Muscle of leg (tissue), 11 donors: Measurements from ENCODE around the gene EDA. TPM values are rescaled to one million over a fixed set of nuclear protein-coding genes. Genes with fewer than 3 reads are reported as not detected.
"Not testable (repeated sequence)": the region's sequence is repeated elsewhere in the genome, so short reads cannot be mapped to it uniquely, and the experiment has no call there.

Experiments
- DNase-seq: peaks from one replicate; pipeline ENCODE4 v3.0.0; 2013
- H3K27ac ChIP-seq: one replicate; pipeline ENCODE4 v1.5.1; 2013; ENCODE audit warnings: mild to moderate bottlenecking, low read length, control low read depth
- H3K27me3 ChIP-seq: one replicate; pipeline ENCODE4 v1.6.1; 2013; ENCODE audit warnings: low read length; ENCODE audit not compliant: control insufficient read depth, insufficient read depth
- H3K36me3 ChIP-seq: one replicate; pipeline ENCODE4 v1.6.1; 2013; ENCODE audit warnings: low read length; ENCODE audit not compliant: control insufficient read depth, insufficient read depth
- H3K4me1 ChIP-seq: one replicate; pipeline ENCODE4 v1.6.1; 2013; ENCODE audit warnings: low read length; ENCODE audit not compliant: control insufficient read depth, insufficient read depth
- H3K4me3 ChIP-seq: one replicate; pipeline ENCODE4 v1.5.1; 2013; ENCODE audit warnings: low read length, control low read depth
- H3K9me3 ChIP-seq: replicated peaks from 2 replicates; pipeline ENCODE4 v1.6.1; 2013; ENCODE audit warnings: low read depth, low read length; ENCODE audit not compliant: control insufficient read depth
- WGBS: methylation state at CpG from one replicate; pipeline ENCODE4 v1.1.5; 2013; ENCODE audit warnings: missing lambda C conversion rate; ENCODE audit not compliant: insufficient coverage; 5-methylcytosine and 5-hydroxymethylcytosine counted together
- polyA plus RNA-seq, 8 donors: library from polyadenylated mRNA; unstranded; fragments of 120-200 nt; gene quantifications; one replicate each; pipeline versions ENCODE4 v1.2.1 to v1.2.3, GENCODE V29; 2013; ENCODE audit warnings: inconsistent platforms in 1 of 8, low replicate concordance in 1 of 8; ENCODE audit not compliant: insufficient read length in 8 of 8, insufficient read depth in 1 of 8
- total RNA-seq: library from RNA; stranded (reverse); fragments of 120-200 nt; gene quantifications from one replicate; pipeline ENCODE4 v1.2.4, GENCODE V29; 2013

The EDA gene
- total and polyA plus RNA-seq, 9 donors = 12.3 to 29.5 (median 23.8) TPM

- H3K27me3 ChIP-seq = peaks cover 2% of the 10 kb centered on the region
- H3K27ac ChIP-seq = no peak overlapping the region
- H3K9me3 ChIP-seq = no peaks in the 10 kb centered on the region
- no peaks in the 10 kb centered on the region for H3K4me1 ChIP-seq
- H3K36me3 ChIP-seq = no peaks in the 10 kb centered on the region
- no peak for DNase-seq
- H3K4me3 ChIP-seq = no peak overlapping the region
- WGBS = 95% methylated on average over 2 of the region's 3 CpGs
Observed at GRCh38 chrX:69795702-69796101, 179.8 kb downstream of the EDA start.

GRCh38 chrX:69807400-69807799 is 191.5 kb downstream of the EDA start:
- H3K27me3 ChIP-seq = no peaks in the 10 kb centered on the region
- WGBS = no CpG with 5 or more reads among the region's 1 CpG
- no peaks in the 10 kb centered on the region for H3K4me1 ChIP-seq
- no peak for DNase-seq
- no peak overlapping the region for H3K27ac ChIP-seq
- no peaks in the 10 kb centered on the region for H3K9me3 ChIP-seq
- no peaks in the 10 kb centered on the region for H3K36me3 ChIP-seq
- no peak overlapping the region for H3K4me3 ChIP-seq

- Histone ChIP-seq H3K4me1 (no peaks in the 10 kb centered on the region), H3K9me3 (no peaks in the 10 kb centered on the region), H3K27ac (no peak overlapping the region), H3K4me3 (no peak overlapping the region), H3K36me3 (no peaks in the 10 kb centered on the region), H3K27me3 (no peaks in the 10 kb centered on the region)
- no CpG with 5 or more reads among the region's 2 CpGs for WGBS
- DNase-seq = no peak
Observed at GRCh38 chrX:69808375-69808774, 192.5 kb downstream of the EDA start.

- peak; percentile 74 for DNase-seq
- H3K4me3 ChIP-seq = no peak overlapping the region
- H3K9me3 ChIP-seq = no peaks in the 10 kb centered on the region
- H3K4me1 ChIP-seq = peaks cover 9% of the 10 kb centered on the region
- no peaks in the 10 kb centered on the region for H3K36me3 ChIP-seq
- WGBS = no CpG with 5 or more reads among the region's 1 CpG
- no peak overlapping the region for H3K27ac ChIP-seq
- peaks cover 4% of the 10 kb centered on the region for H3K27me3 ChIP-seq
Observed at GRCh38 chrX:69813677-69814076, 197.8 kb downstream of the EDA start.

- H3K36me3 ChIP-seq = no peaks in the 10 kb centered on the region
- peak; percentile 35 for DNase-seq
- H3K4me1 ChIP-seq = peaks cover 9% of the 10 kb centered on the region
- peaks cover 4% of the 10 kb centered on the region for H3K27me3 ChIP-seq
- no peaks in the 10 kb centered on the region for H3K9me3 ChIP-seq
- no peak overlapping the region for H3K4me3 ChIP-seq
- no peak overlapping the region for H3K27ac ChIP-seq
- 90% methylated on average over 1 of the region's 4 CpGs for WGBS
Observed at GRCh38 chrX:69815063-69815462, 199.2 kb downstream of the EDA start.

GRCh38 chrX:69815519-69815918 is 199.6 kb downstream of the EDA start:
- H3K27me3 ChIP-seq = peaks cover 4% of the 10 kb centered on the region
- H3K36me3 ChIP-seq = no peaks in the 10 kb centered on the region
- H3K4me1 ChIP-seq = peaks cover 9% of the 10 kb centered on the region
- WGBS = 100% methylated on average over 1 of the region's 4 CpGs
- H3K4me3 ChIP-seq = no peak overlapping the region
- DNase-seq = no peak
- no peak overlapping the region for H3K27ac ChIP-seq
- no peaks in the 10 kb centered on the region for H3K9me3 ChIP-seq

- Histone ChIP-seq H3K27ac (no peak overlapping the region), H3K4me3 (no peak overlapping the region), H3K27me3 (peaks cover 4% of the 10 kb centered on the region), H3K9me3 (no peaks in the 10 kb centered on the region), H3K4me1 (no peaks in the 10 kb centered on the region), H3K36me3 (no peaks in the 10 kb centered on the region)
- peak; percentile 94 for DNase-seq
- no CpG with 5 or more reads among the region's 3 CpGs for WGBS
Observed at GRCh38 chrX:69844636-69845035, 228.7 kb downstream of the EDA start.

- not testable (repeated sequence) for H3K4me3 ChIP-seq
Observed at GRCh38 chrX:69859999-69860398, 244.1 kb downstream of the EDA start.

GRCh38 chrX:69876221-69876620 is 260.3 kb downstream of the EDA start:
- no peak for DNase-seq
- H3K36me3 ChIP-seq = no peaks in the 10 kb centered on the region
- H3K4me1 ChIP-seq = no peaks in the 10 kb centered on the region
- H3K27ac ChIP-seq = no peak overlapping the region
- H3K9me3 ChIP-seq = no peaks in the 10 kb centered on the region
- WGBS = no CpG with 5 or more reads among the region's 1 CpG
- no peaks in the 10 kb centered on the region for H3K27me3 ChIP-seq
- H3K4me3 ChIP-seq = no peak overlapping the region

More at GRCh38 chrX:69859999-69860398, 244.1 kb downstream of the EDA start:
- not testable (repeated sequence) for H3K36me3 ChIP-seq, H3K27ac ChIP-seq, DNase-seq, H3K4me1 ChIP-seq, H3K27me3 ChIP-seq
- peaks cover 24% of the 10 kb centered on the region for H3K9me3 ChIP-seq

GRCh38 chrX:69884210-69884609 is 268.3 kb downstream of the EDA start:
- no CpG with 5 or more reads among the region's 1 CpG for WGBS
- DNase-seq = no peak
- Histone ChIP-seq H3K4me3 (no peak overlapping the region), H3K36me3 (peaks cover 7% of the 10 kb centered on the region), H3K27ac (no peak overlapping the region), H3K27me3 (peaks cover 4% of the 10 kb centered on the region), H3K4me1 (no peaks in the 10 kb centered on the region), H3K9me3 (peaks cover 25% of the 10 kb centered on the region)

- Histone ChIP-seq H3K4me1 (no peaks in the 10 kb centered on the region), H3K4me3 (no peak overlapping the region), H3K9me3 (no peaks in the 10 kb centered on the region), H3K27ac (no peak overlapping the region), H3K27me3 (no peaks in the 10 kb centered on the region), H3K36me3 (no peaks in the 10 kb centered on the region)
- no peak for DNase-seq
- 40% methylated on average over 1 of the region's 1 CpG for WGBS
Observed at GRCh38 chrX:69896046-69896445, 280.1 kb downstream of the EDA start.
